Measurements from ENCODE around the gene ATXN1.

Gene ATXN1

GRCh38 chr6:16746812-16747211 is 14.4 kb downstream of the ATXN1 start:
- Mint-ChIP-seq H3K9me3 (no peaks in the 10 kb centered on the region), H3K27ac (no peak overlapping the region), H3K4me1 (peaks cover 64% of the 10 kb centered on the region), H3K27me3 (no peaks in the 10 kb centered on the region), H3K4me3 (no peak overlapping the region)
- no peak for ATAC-seq
- DNase-seq = no peak

GRCh38 chr6:16746401-16746800 is 14.9 kb downstream of the ATXN1 start:
- peaks cover 68% of the 10 kb centered on the region for H3K4me1 Mint-ChIP-seq
- no peak for ATAC-seq
- H3K9me3 Mint-ChIP-seq = no peaks in the 10 kb centered on the region
- no peak overlapping the region for H3K4me3 Mint-ChIP-seq
- DNase-seq = no peak
- no peaks in the 10 kb centered on the region for H3K27me3 Mint-ChIP-seq
- peak overlapping the region in 1 of 2 donors; percentile 20 for H3K27ac Mint-ChIP-seq

- Mint-ChIP-seq H3K4me1 (peaks cover 70% of the 10 kb centered on the region), H3K9me3 (no peaks in the 10 kb centered on the region), H3K4me3 (no peak overlapping the region), H3K27ac (peak overlapping the region in 1 of 2 donors; percentile 6), H3K27me3 (no peaks in the 10 kb centered on the region)
- DNase-seq = no peak
- no peak for ATAC-seq
Measured at GRCh38 chr6:16743664-16744210, 17.5 kb downstream of the ATXN1 start.

- no peaks in the 10 kb centered on the region for H3K27me3 Mint-ChIP-seq
- no peak overlapping the region for H3K27ac Mint-ChIP-seq
- peak overlapping the region in 1 of 2 donors; percentile 28 for H3K4me3 Mint-ChIP-seq
- DNase-seq (no peak), ATAC-seq (no peak)
- no peaks in the 10 kb centered on the region for H3K9me3 Mint-ChIP-seq
- H3K4me1 Mint-ChIP-seq = peaks cover 69% of the 10 kb centered on the region
Measured at GRCh38 chr6:16742116-16742515, 19.1 kb downstream of the ATXN1 start.

- DNase-seq (no peak), ATAC-seq (peak; percentile 97)
- Mint-ChIP-seq H3K27me3 (no peaks in the 10 kb centered on the region), H3K4me1 (peaks cover 74% of the 10 kb centered on the region), H3K27ac (no peak overlapping the region), H3K9me3 (no peaks in the 10 kb centered on the region), H3K4me3 (no peak overlapping the region)
Measured at GRCh38 chr6:16741112-16742016, 19.9 kb downstream of the ATXN1 start.

GRCh38 chr6:16740097-16740496 is 21.2 kb downstream of the ATXN1 start:
- ATAC-seq = no peak
- peaks cover 65% of the 10 kb centered on the region for H3K4me1 Mint-ChIP-seq
- H3K27me3 Mint-ChIP-seq = no peaks in the 10 kb centered on the region

GRCh38 chr6:16739329-16739801 is 21.9 kb downstream of the ATXN1 start:
- Mint-ChIP-seq H3K4me1 (peaks cover 62% of the 10 kb centered on the region), H3K27ac (no peak overlapping the region), H3K4me3 (no peak overlapping the region), H3K27me3 (no peaks in the 10 kb centered on the region), H3K9me3 (no peaks in the 10 kb centered on the region)
- DNase-seq (no peak), ATAC-seq (no peak)

More at GRCh38 chr6:16740097-16740496, 21.2 kb downstream of the ATXN1 start:
- Mint-ChIP-seq H3K9me3 (no peaks in the 10 kb centered on the region), H3K4me3 (no peak overlapping the region), H3K27ac (no peak overlapping the region)
- no peak for DNase-seq

GRCh38 chr6:16737925-16738324 is 23.3 kb downstream of the ATXN1 start:
- DNase-seq (no peak), ATAC-seq (no peak)
- H3K27ac Mint-ChIP-seq = no peak overlapping the region
- no peaks in the 10 kb centered on the region for H3K27me3 Mint-ChIP-seq
- H3K4me1 Mint-ChIP-seq = peaks cover 63% of the 10 kb centered on the region
- no peaks in the 10 kb centered on the region for H3K9me3 Mint-ChIP-seq
- H3K4me3 Mint-ChIP-seq = no peak overlapping the region

- H3K4me3 Mint-ChIP-seq = no peak overlapping the region
- ATAC-seq (no peak), DNase-seq (no peak)
- no peaks in the 10 kb centered on the region for H3K27me3 Mint-ChIP-seq
- peaks cover 63% of the 10 kb centered on the region for H3K4me1 Mint-ChIP-seq
- no peaks in the 10 kb centered on the region for H3K9me3 Mint-ChIP-seq
- no peak overlapping the region for H3K27ac Mint-ChIP-seq
Measured at GRCh38 chr6:16736856-16737775, 24.1 kb downstream of the ATXN1 start.

GRCh38 chr6:16735014-16735413 is 26.2 kb downstream of the ATXN1 start:
- H3K4me3 Mint-ChIP-seq = no peak overlapping the region
- H3K27me3 Mint-ChIP-seq = no peaks in the 10 kb centered on the region
- no peaks in the 10 kb centered on the region for H3K9me3 Mint-ChIP-seq
- DNase-seq = no peak
- ATAC-seq = no peak
- no peak overlapping the region for H3K27ac Mint-ChIP-seq
- H3K4me1 Mint-ChIP-seq = peaks cover 64% of the 10 kb centered on the region

GRCh38 chr6:16733085-16733484 is 28.2 kb downstream of the ATXN1 start:
- no peaks in the 10 kb centered on the region for H3K9me3 Mint-ChIP-seq
- DNase-seq (no peak), ATAC-seq (no peak)
- peak overlapping the region in 1 of 2 donors; percentile 48 for H3K27ac Mint-ChIP-seq
- no peaks in the 10 kb centered on the region for H3K27me3 Mint-ChIP-seq
- peaks cover 76% of the 10 kb centered on the region for H3K4me1 Mint-ChIP-seq
- H3K4me3 Mint-ChIP-seq = no peak overlapping the region

GRCh38 chr6:16731478-16732051 is 29.7 kb downstream of the ATXN1 start:
- peaks cover 69% of the 10 kb centered on the region for H3K4me1 Mint-ChIP-seq
- H3K9me3 Mint-ChIP-seq = no peaks in the 10 kb centered on the region
- H3K27ac Mint-ChIP-seq = peak overlapping the region; percentile 59 to 75
- peak overlapping the region; percentile 54 to 69 for H3K4me3 Mint-ChIP-seq
- DNase-seq = peak; percentile 34 to 55
- H3K27me3 Mint-ChIP-seq = no peaks in the 10 kb centered on the region
- peak; percentile 95 for ATAC-seq

GRCh38 chr6:16730738-16731477 is 30.4 kb downstream of the ATXN1 start:
- Mint-ChIP-seq H3K27me3 (no peaks in the 10 kb centered on the region), H3K9me3 (no peaks in the 10 kb centered on the region), H3K4me3 (peak overlapping the region; percentile 63 to 69), H3K4me1 (peaks cover 75% of the 10 kb centered on the region), H3K27ac (peak overlapping the region in 1 of 2 donors; percentile 80)
- DNase-seq (no peak), ATAC-seq (no peak)

GRCh38 chr6:16729744-16730143 is 31.5 kb downstream of the ATXN1 start:
- H3K27me3 Mint-ChIP-seq = no peaks in the 10 kb centered on the region
- H3K4me1 Mint-ChIP-seq = peaks cover 86% of the 10 kb centered on the region
- no peak for DNase-seq
- H3K27ac Mint-ChIP-seq = no peak overlapping the region
- no peaks in the 10 kb centered on the region for H3K9me3 Mint-ChIP-seq
- no peak overlapping the region for H3K4me3 Mint-ChIP-seq
- no peak for ATAC-seq

Measured in stimulated activated naive CD8-positive, alpha-beta T cell treated with anti-CD3 and anti-CD28 coated beads, Interleukin-15, amount 100 ng/mL, for 72 hours (primary cell).